Activated T-helper 2 cell treated with anti-CD3 and anti-CD28 coated beads, Interferon-gamma antibody, Interleukin-2, Interleukin-4, amounts not matched to agents 10 μg/mL and 5 μg/mL and 100 μg/mL, durations not matched to agents 14 hours and 24 hours and 36 hours (primary cell): ENCODE measurements around the gene SMIM32. TPM values are rescaled to one million over a fixed set of nuclear protein-coding genes. Genes with fewer than 3 reads are reported as not detected.

ENCODE experiments used
- DNase-seq: peaks from one replicate; pipeline ENCODE4 v3.0.0; 2021; ENCODE audit warnings: low spot score
- H3K27ac Mint-ChIP-seq: one replicate; pipeline ENCODE4 v1.8.0; 2021; ENCODE audit warnings: mixed read lengths
- H3K27me3 Mint-ChIP-seq: one replicate; pipeline ENCODE4 v1.8.0; 2021; ENCODE audit warnings: low read depth, mixed read lengths
- H3K36me3 Mint-ChIP-seq: one replicate; pipeline ENCODE4 v1.8.0; 2021; ENCODE audit warnings: low read depth, mixed read lengths
- H3K4me1 Mint-ChIP-seq: one replicate; pipeline ENCODE4 v1.8.0; 2021; ENCODE audit warnings: low read depth, mixed read lengths
- H3K4me3 Mint-ChIP-seq: one replicate; pipeline ENCODE4 v1.8.0; 2021; ENCODE audit warnings: low read depth, mild to moderate bottlenecking, moderate library complexity, mixed read lengths
- H3K9me3 Mint-ChIP-seq: one replicate; pipeline ENCODE4 v1.8.0; 2021; ENCODE audit warnings: mixed read lengths
- intact Hi-C: fragments of 100-400 bp; cut with micrococcal nuclease; formaldehyde crosslinking; loops from one replicate; pipeline ENCODE4 v1.15.1; 2023
- total RNA-seq: library from RNA; stranded (reverse); gene quantifications from 2 replicates; pipeline ENCODE4 v1.2.3, GENCODE V29; 2022

The SMIM32 gene
- total RNA-seq, 1 donor from 2014 or later, result not detected

GRCh38 chr5:136216230-136216629 lies 23.3 kb upstream of the SMIM32 start:
- peaks cover 2% of the 10 kb centered on the region for H3K4me1 Mint-ChIP-seq
- peaks cover 4% of the 10 kb centered on the region for H3K27me3 Mint-ChIP-seq
- intact Hi-C loops, result loop anchor here (10.0 kb wide), 1 partner anchor 271 kb away; no protein-coding TSS in a partner anchor
- no peak for DNase-seq
- H3K4me3 Mint-ChIP-seq, result no peak overlapping the region
- H3K27ac Mint-ChIP-seq, result no peak overlapping the region
- H3K36me3 Mint-ChIP-seq, result no peaks in the 10 kb centered on the region
- H3K9me3 Mint-ChIP-seq, result peaks cover 2% of the 10 kb centered on the region

- Mint-ChIP-seq H3K27ac (no peak overlapping the region), H3K36me3 (no peaks in the 10 kb centered on the region), H3K4me1 (peaks cover 2% of the 10 kb centered on the region), H3K9me3 (no peaks in the 10 kb centered on the region), H3K27me3 (peaks cover 4% of the 10 kb centered on the region), H3K4me3 (no peak overlapping the region)
- no peak for DNase-seq
- intact Hi-C loops, result loop anchor here (10.0 kb wide), 1 partner anchor 271 kb away; no protein-coding TSS in a partner anchor
These were observed 22.9 kb upstream of the SMIM32 start for GRCh38 chr5:136215812-136216211.

GRCh38 chr5:136213919-136214493 lies 21.0 kb upstream of the SMIM32 start:
- Mint-ChIP-seq H3K27me3 (peaks cover 6% of the 10 kb centered on the region), H3K36me3 (no peaks in the 10 kb centered on the region), H3K4me3 (no peak overlapping the region), H3K27ac (no peak overlapping the region), H3K9me3 (no peaks in the 10 kb centered on the region), H3K4me1 (peaks cover 2% of the 10 kb centered on the region)
- no peak for DNase-seq
- intact Hi-C loops, result loop anchor here (10.0 kb wide), 1 partner anchor 269 kb away; no protein-coding TSS in a partner anchor

- Mint-ChIP-seq H3K27me3 (peaks cover 6% of the 10 kb centered on the region), H3K9me3 (no peaks in the 10 kb centered on the region), H3K4me3 (no peak overlapping the region), H3K36me3 (no peaks in the 10 kb centered on the region), H3K4me1 (peaks cover 2% of the 10 kb centered on the region), H3K27ac (no peak overlapping the region)
- DNase-seq, result peak; percentile 14
- intact Hi-C loops, result loop anchor here (1.0 to 10.0 kb wide), 2 partner anchors 267 to 325 kb away; no protein-coding TSS in a partner anchor
These were observed 19.3 kb upstream of the SMIM32 start for GRCh38 chr5:136212252-136212721.

- Mint-ChIP-seq H3K27me3 (peaks cover 6% of the 10 kb centered on the region), H3K27ac (no peak overlapping the region), H3K4me1 (peaks cover 2% of the 10 kb centered on the region), H3K36me3 (no peaks in the 10 kb centered on the region), H3K9me3 (no peaks in the 10 kb centered on the region), H3K4me3 (no peak overlapping the region)
- intact Hi-C loops, result loop anchor here (1.0 to 10.0 kb wide), 2 partner anchors 267 to 324 kb away; no protein-coding TSS in a partner anchor
- DNase-seq, result no peak
These were observed 18.5 kb upstream of the SMIM32 start for GRCh38 chr5:136211282-136212040.

- DNase-seq, result no peak
- Mint-ChIP-seq H3K36me3 (no peaks in the 10 kb centered on the region), H3K4me3 (no peak overlapping the region), H3K9me3 (no peaks in the 10 kb centered on the region), H3K27me3 (peaks cover 6% of the 10 kb centered on the region), H3K27ac (no peak overlapping the region), H3K4me1 (peaks cover 2% of the 10 kb centered on the region)
- intact Hi-C loops, result loop anchor here (10.0 kb wide), 1 partner anchor 265 kb away; no protein-coding TSS in a partner anchor
These were observed 17.3 kb upstream of the SMIM32 start for GRCh38 chr5:136210259-136210658.

GRCh38 chr5:136209346-136209910 lies 16.5 kb upstream of the SMIM32 start:
- Mint-ChIP-seq H3K4me1 (peaks cover 2% of the 10 kb centered on the region), H3K27ac (no peak overlapping the region), H3K9me3 (no peaks in the 10 kb centered on the region), H3K27me3 (peaks cover 6% of the 10 kb centered on the region), H3K4me3 (no peak overlapping the region), H3K36me3 (no peaks in the 10 kb centered on the region)
- DNase-seq, result no peak
- intact Hi-C loops, result no loop called here

- intact Hi-C loops, result no loop called here
- H3K27ac Mint-ChIP-seq, result no peak overlapping the region
- H3K27me3 Mint-ChIP-seq, result peaks cover 9% of the 10 kb centered on the region
- H3K4me3 Mint-ChIP-seq, result no peak overlapping the region
- peaks cover 2% of the 10 kb centered on the region for H3K4me1 Mint-ChIP-seq
- H3K36me3 Mint-ChIP-seq, result no peaks in the 10 kb centered on the region
- DNase-seq, result no peak
- H3K9me3 Mint-ChIP-seq, result no peaks in the 10 kb centered on the region
These were observed 16.0 kb upstream of the SMIM32 start for GRCh38 chr5:136208916-136209315.

- intact Hi-C loops, result no loop called here
- Mint-ChIP-seq H3K4me1 (peaks cover 2% of the 10 kb centered on the region), H3K27ac (no peak overlapping the region)
These were observed 14.7 kb upstream of the SMIM32 start for GRCh38 chr5:136207631-136208030.

GRCh38 chr5:136206361-136206760 lies 13.4 kb upstream of the SMIM32 start:
- no peak overlapping the region for H3K4me3 Mint-ChIP-seq
- no peaks in the 10 kb centered on the region for H3K9me3 Mint-ChIP-seq
- H3K36me3 Mint-ChIP-seq, result no peaks in the 10 kb centered on the region
- no peak for DNase-seq
- peaks cover 18% of the 10 kb centered on the region for H3K27me3 Mint-ChIP-seq
- H3K4me1 Mint-ChIP-seq, result no peaks in the 10 kb centered on the region
- H3K27ac Mint-ChIP-seq, result no peak overlapping the region
- intact Hi-C loops, result no loop called here

More at GRCh38 chr5:136207631-136208030, 14.7 kb upstream of the SMIM32 start:
- H3K36me3 Mint-ChIP-seq, result no peaks in the 10 kb centered on the region
- no peak for DNase-seq
- peaks cover 14% of the 10 kb centered on the region for H3K27me3 Mint-ChIP-seq
- no peaks in the 10 kb centered on the region for H3K9me3 Mint-ChIP-seq
- no peak overlapping the region for H3K4me3 Mint-ChIP-seq

- H3K9me3 Mint-ChIP-seq, result no peaks in the 10 kb centered on the region
- intact Hi-C loops, result no loop called here
- no peak overlapping the region for H3K4me3 Mint-ChIP-seq
- H3K36me3 Mint-ChIP-seq, result no peaks in the 10 kb centered on the region
- peaks cover 18% of the 10 kb centered on the region for H3K27me3 Mint-ChIP-seq
- no peak for DNase-seq
- no peaks in the 10 kb centered on the region for H3K4me1 Mint-ChIP-seq
- H3K27ac Mint-ChIP-seq, result no peak overlapping the region
These were observed 13.0 kb upstream of the SMIM32 start for GRCh38 chr5:136205941-136206340.

GRCh38 chr5:136205061-136205702 lies 12.2 kb upstream of the SMIM32 start:
- Mint-ChIP-seq H3K36me3 (no peaks in the 10 kb centered on the region), H3K9me3 (no peaks in the 10 kb centered on the region), H3K27me3 (peaks cover 18% of the 10 kb centered on the region), H3K27ac (no peak overlapping the region), H3K4me1 (no peaks in the 10 kb centered on the region), H3K4me3 (no peak overlapping the region)
- intact Hi-C loops, result no loop called here
- no peak for DNase-seq
